A673 (cell line): Measurements from ENCODE around the gene GAK. TPM values are rescaled to one million over a fixed set of nuclear protein-coding genes. Genes with fewer than 3 reads are reported as not detected.

Source experiments
- BruUV-seq: library from RNA; stranded (reverse); fragments of 400-500 nt; replicated peaks from 2 replicates; lab custom pipeline; 2021; lab: Mats Ljungman, UMichigan
- CTCF ChIA-PET: fragments of 300-600 bp; sonication (Branson Sonifier 250); formaldehyde crosslinking; loops from one replicate; lab custom pipeline; 2022; ENCODE audit warnings: antibody characterized with exemption; lab: Charles Lee
- POLR2A ChIA-PET: fragments of 300-600 bp; sonication (Branson Sonifier 250); formaldehyde crosslinking; loops from one replicate; lab custom pipeline; 2022; ENCODE audit warnings: antibody characterized with exemption; ENCODE audit not compliant: low non-redundant PET; lab: Charles Lee
- DNase-seq: peaks from one replicate; pipeline ENCODE4 v3.0.0-alpha.2; 2015; ENCODE audit warnings: low spot score
- H3K27ac ChIP-seq: fragments of 200-600 bp; sonication (generic); 2 replicates; pipeline ENCODE4 v1.5.1; 2016; ENCODE audit warnings: mixed run types, low read depth, mild to moderate bottlenecking, mixed read lengths, antibody characterized with exemption, low read length; ENCODE audit not compliant: poor library complexity, severe bottlenecking
- H3K27me3 ChIP-seq: fragments of 200-600 bp; sonication (generic); replicated peaks from 2 replicates; pipeline ENCODE4 v1.6.1; 2017; ENCODE audit warnings: mixed run types, low read depth, mild to moderate bottlenecking, mixed read lengths, antibody characterized with exemption, low read length; ENCODE audit not compliant: insufficient read depth, poor library complexity
- H3K36me3 ChIP-seq: fragments of 200-600 bp; sonication (generic); 2 replicates; pipeline ENCODE4 v1.6.1; 2016; ENCODE audit warnings: mixed run types, mild to moderate bottlenecking, mixed read lengths, antibody characterized with exemption, low read length; ENCODE audit not compliant: insufficient read depth, poor library complexity, severe bottlenecking
- H3K4me1 ChIP-seq: fragments of 200-600 bp; sonication (generic); 2 replicates; pipeline ENCODE4 v1.6.1; 2017; ENCODE audit warnings: mixed run types, mild to moderate bottlenecking, mixed read lengths, antibody characterized with exemption, low read length; ENCODE audit not compliant: insufficient read depth, poor library complexity, severe bottlenecking
- H3K4me3 ChIP-seq: fragments of 200-600 bp; sonication (generic); 2 replicates; pipeline ENCODE4 v1.5.1; 2016; ENCODE audit warnings: low read depth, mixed run types, mild to moderate bottlenecking, mixed read lengths, low read length; ENCODE audit not compliant: poor library complexity, severe bottlenecking
- H3K9me3 ChIP-seq: fragments of 200-600 bp; sonication (generic); 2 replicates; pipeline ENCODE4 v1.6.1; 2016; ENCODE audit warnings: mixed run types, low read depth, mild to moderate bottlenecking, mixed read lengths, antibody characterized with exemption, low read length; ENCODE audit not compliant: poor library complexity, severe bottlenecking
- EZH2 ChIP-seq: fragments of 200-600 bp; sonication (generic); IDR thresholded peaks from 2 replicates; pipeline ENCODE4 v1.6.1; 2017; ENCODE audit warnings: borderline replicate concordance, low read depth, mild to moderate bottlenecking, mixed read lengths, antibody characterized with exemption, low read length; ENCODE audit not compliant: poor library complexity, severe bottlenecking
- intact Hi-C: fragments of 100-400 bp; cut with micrococcal nuclease; formaldehyde crosslinking; loops from one replicate; pipeline ENCODE4 v1.10.0; 2022; ENCODE audit not compliant: unreplicated experiment
- total RNA-seq: library from RNA; stranded (reverse); gene quantifications from 2 replicates; pipeline ENCODE4 v1.2.3, GENCODE V29; 2021
- TF ChIP-seq, protein P1 (sequence below): fragments of 300-800, 200-600 bp; sonication (generic); conservative IDR thresholded peaks from 2 replicates; pipeline ENCODE4 v1.5.1; 2017; ENCODE audit warnings: low read depth, mild to moderate bottlenecking, antibody characterized with exemption, low read length, moderate library complexity, mixed read lengths

The GAK gene
- total RNA-seq, 1 experiment from 2014 or later, result 96.2 TPM

- POLR2A ChIA-PET, result no interaction called here
Measured at GRCh38 chr4:957581-958313, 25.6 kb upstream of the GAK start.

DNA sequence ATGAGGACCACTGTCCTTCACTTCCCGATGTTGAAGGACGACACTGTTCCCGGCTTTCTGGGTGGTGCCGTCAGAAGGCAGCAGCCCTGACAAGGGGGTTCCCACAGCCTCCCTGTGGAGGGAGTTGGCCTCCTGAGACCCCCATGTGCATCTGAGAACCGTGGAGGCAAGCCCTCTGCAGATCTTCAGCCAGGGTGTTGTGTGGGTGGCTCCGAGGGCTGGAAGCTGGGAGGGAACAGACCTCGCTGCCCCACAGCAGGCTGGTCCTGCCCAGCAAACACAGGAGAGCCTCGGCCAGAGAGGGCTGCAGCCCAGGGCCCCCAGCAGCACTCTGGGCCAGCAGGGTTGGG lies 25.1 kb upstream of the GAK start:
- Histone ChIP-seq H3K9me3 (no peaks in the 10 kb centered on the region), H3K36me3 (no peaks in the 10 kb centered on the region), H3K27ac (no peak overlapping the region), H3K27me3 (no peaks in the 10 kb centered on the region), H3K4me1 (no peaks in the 10 kb centered on the region), H3K4me3 (no peak overlapping the region)
- BruUV-seq, result no TSS peak
- intact Hi-C loops, result no loop called here
- TF ChIP-seq, protein P1, sequence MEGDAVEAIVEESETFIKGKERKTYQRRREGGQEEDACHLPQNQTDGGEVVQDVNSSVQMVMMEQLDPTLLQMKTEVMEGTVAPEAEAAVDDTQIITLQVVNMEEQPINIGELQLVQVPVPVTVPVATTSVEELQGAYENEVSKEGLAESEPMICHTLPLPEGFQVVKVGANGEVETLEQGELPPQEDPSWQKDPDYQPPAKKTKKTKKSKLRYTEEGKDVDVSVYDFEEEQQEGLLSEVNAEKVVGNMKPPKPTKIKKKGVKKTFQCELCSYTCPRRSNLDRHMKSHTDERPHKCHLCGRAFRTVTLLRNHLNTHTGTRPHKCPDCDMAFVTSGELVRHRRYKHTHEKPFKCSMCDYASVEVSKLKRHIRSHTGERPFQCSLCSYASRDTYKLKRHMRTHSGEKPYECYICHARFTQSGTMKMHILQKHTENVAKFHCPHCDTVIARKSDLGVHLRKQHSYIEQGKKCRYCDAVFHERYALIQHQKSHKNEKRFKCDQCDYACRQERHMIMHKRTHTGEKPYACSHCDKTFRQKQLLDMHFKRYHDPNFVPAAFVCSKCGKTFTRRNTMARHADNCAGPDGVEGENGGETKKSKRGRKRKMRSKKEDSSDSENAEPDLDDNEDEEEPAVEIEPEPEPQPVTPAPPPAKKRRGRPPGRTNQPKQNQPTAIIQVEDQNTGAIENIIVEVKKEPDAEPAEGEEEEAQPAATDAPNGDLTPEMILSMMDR, result no peak
- no peak for TF ChIP-seq EZH2
- POLR2A ChIA-PET, result no interaction called here
- CTCF ChIA-PET, result interaction anchor here (0.6 kb wide), 1 partner anchor 147 kb away, joined by 12 read pairs; no protein-coding TSS in a partner anchor
- DNase-seq, result no peak

More at GRCh38 chr4:957581-958313, 25.6 kb upstream of the GAK start:
- no peaks in the 10 kb centered on the region for H3K27me3 ChIP-seq
- H3K36me3 ChIP-seq, result no peaks in the 10 kb centered on the region
- no peak for TF ChIP-seq EZH2
- TF ChIP-seq, protein P1, result no peak
- CTCF ChIA-PET, result interaction anchor here (0.6 kb wide), 1 partner anchor 148 kb away, joined by 12 read pairs; no protein-coding TSS in a partner anchor
- no peak for DNase-seq
- H3K4me1 ChIP-seq, result no peaks in the 10 kb centered on the region
- no peaks in the 10 kb centered on the region for H3K9me3 ChIP-seq
- no peak overlapping the region for H3K4me3 ChIP-seq
- H3K27ac ChIP-seq, result no peak overlapping the region
- BruUV-seq, result no TSS peak
- intact Hi-C loops, result no loop called here

- POLR2A ChIA-PET, result no interaction called here
- Histone ChIP-seq H3K36me3 (no peaks in the 10 kb centered on the region), H3K4me3 (no peak overlapping the region), H3K9me3 (no peaks in the 10 kb centered on the region), H3K27me3 (no peaks in the 10 kb centered on the region), H3K4me1 (no peaks in the 10 kb centered on the region), H3K27ac (no peak overlapping the region)
- CTCF ChIA-PET, result no interaction called here
- no TSS peak for BruUV-seq
- TF ChIP-seq EZH2, result no peak
- TF ChIP-seq, protein P1, result no peak
- DNase-seq, result no peak
- intact Hi-C loops, result no loop called here
Measured at GRCh38 chr4:956531-957230, 24.6 kb upstream of the GAK start.
